ENCODE data around the gene EEF2.
A peak's percentile ranks its signal among the peaks of the same experiment; 100 is the strongest.
"Not testable (repeated sequence)": the region's sequence is repeated elsewhere in the genome, so short reads cannot be mapped to it uniquely, and the experiment has no call there.

EEF2 gene

DNA sequence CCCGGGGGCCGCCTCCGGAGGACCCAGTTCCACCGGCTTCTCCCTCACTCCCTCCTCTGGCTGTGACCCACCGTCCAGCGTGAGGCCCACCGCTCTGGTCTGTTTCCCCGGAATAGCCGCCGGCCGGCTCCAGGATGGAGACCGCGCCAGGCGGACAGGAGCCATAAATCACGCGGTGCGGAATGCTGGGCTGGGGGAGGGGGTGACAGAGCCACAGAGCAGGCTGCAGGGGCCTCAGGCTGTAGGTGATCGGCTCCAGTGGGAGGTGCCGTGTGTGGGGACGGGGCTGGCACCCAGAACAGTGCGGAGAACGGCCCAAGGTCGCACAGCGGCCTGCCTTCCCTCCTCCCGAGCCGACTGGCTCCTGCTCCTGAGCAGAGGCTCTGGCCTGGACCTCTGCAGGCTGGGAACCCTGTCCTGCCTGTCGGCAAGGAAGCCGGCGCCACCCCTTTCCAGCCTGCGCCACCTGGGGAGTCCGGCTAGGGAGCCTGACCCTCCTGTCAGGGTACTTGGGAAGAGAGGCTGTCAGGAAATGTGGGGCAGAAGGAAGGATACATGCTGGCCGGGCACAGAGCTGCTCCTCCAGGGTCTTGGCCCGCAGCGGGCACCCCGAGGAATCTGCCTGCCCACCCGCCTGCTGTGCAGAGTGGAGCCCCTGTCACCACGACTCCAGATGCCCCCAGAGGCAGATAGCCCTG, 30.6 kb upstream of the EEF2 start:
- DNase-seq (ENCODE audit: low read depth in 2 of 3, low spot score in 2 of 3) = no peak

DNA sequence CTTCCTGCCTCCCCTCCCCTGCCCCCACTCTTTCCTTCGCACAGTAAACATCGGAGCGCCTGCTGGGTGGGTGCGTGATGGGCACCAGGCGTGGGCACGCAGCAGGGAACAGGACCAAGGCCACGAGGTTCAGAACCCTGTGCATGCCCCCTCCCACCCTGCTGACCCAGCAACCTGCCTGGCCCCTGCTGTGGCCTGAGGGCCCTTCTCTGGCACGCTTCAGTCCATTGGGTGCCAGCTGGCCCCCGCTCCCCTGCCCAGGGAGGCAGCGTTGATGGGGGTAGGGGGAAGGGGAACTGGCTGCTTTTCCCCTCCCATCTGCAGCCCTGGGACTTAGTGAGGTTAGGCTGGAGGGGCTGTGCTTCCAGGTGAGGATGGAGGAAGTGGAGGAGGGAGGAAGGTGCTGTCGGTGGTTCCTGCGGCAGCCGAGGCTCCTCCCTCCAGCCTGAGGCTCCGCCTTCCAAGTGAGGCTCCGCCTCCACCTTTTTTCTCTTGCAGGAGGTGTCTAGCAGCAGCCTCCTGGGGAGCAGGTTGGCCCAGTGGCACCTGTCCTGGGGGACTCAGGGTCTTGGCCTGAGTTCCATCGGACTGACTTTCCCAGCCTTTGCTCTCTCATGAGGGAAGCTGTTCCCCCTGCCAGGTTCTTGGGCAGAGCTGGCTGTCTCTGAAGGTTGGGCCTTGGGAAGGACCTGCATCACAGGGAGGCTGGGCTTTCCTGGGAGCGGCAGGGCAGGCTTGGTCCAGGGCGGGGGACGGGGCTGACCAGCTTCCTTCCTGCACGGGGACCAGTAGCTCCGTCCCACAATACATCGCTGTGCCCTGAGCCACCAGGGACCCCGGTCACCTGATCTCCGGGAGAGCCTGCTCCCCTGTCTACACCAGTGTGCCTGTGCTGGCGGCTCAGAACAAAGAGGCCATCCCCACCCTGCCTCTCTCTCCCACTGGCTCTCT, 29.6 kb upstream of the EEF2 start:
- no peak for DNase-seq (ENCODE audit: low read depth in 2 of 3, low spot score in 2 of 3)

DNA sequence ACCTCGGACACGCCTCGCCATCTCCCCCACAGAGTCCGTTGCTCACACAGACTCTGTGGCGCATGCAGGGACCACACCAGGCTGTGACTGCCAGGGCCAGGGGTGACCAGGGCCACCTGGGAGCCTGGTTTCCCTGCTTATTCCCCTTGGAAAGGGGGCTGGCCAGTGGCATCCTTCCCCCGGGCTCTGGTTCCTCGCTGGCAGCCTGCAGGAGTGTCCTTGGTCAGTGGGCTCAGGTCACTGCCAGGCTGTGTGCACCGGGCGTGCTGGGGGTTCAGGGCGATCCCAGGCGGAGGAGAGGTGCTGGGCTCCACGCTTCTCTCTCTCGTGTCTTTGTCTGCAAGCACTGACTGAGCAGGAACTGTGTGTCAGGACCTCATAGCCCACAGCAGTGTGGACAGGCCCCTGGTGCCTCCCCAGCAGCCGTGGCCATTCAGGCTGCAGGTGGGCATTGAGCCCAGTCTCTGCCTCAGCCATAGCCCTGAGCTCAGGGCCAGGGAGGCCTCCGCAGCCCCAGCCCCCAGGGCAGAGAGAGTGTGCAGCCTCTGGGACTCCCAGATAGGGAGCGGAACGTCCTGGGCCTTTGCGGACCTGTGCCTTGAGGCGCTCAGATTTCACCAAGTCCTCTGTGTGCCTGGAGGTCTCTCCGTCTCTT, 28.8 kb upstream of the EEF2 start:
- no peak for DNase-seq (ENCODE audit: low read depth in 2 of 3, low spot score in 2 of 3)

DNA sequence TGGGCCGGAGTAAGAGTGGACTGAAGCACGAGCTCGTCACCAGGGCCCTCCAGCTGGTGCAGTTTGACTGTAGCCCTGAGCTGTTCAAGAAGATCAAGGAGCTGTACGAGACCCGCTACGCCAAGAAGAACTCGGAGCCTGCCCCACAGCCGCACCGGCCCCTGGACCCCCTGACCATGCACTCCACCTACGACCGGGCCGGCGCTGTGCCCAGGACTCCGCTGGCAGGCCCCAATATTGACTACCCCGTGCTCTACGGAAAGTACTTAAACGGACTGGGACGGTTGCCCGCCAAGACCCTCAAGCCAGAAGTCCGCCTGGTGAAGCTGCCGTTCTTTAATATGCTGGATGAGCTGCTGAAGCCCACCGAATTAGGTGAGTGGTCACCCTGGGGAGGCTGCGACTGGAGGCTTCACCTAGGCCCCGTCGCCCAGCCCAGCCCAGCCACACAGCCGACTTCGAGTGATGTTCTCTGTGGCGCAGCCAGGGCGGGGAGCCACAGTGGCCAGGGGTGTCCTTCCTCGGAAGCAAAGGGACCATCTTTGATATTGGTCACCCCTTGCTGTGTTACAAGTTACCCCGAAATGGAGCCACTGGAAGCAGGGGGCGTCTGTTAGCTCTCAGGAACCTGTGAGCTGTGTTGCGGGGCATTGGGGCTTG, 27.8 kb upstream of the EEF2 start:
- DNase-seq (ENCODE audit: low read depth in 2 of 3, low spot score in 2 of 3) = no peak

DNA sequence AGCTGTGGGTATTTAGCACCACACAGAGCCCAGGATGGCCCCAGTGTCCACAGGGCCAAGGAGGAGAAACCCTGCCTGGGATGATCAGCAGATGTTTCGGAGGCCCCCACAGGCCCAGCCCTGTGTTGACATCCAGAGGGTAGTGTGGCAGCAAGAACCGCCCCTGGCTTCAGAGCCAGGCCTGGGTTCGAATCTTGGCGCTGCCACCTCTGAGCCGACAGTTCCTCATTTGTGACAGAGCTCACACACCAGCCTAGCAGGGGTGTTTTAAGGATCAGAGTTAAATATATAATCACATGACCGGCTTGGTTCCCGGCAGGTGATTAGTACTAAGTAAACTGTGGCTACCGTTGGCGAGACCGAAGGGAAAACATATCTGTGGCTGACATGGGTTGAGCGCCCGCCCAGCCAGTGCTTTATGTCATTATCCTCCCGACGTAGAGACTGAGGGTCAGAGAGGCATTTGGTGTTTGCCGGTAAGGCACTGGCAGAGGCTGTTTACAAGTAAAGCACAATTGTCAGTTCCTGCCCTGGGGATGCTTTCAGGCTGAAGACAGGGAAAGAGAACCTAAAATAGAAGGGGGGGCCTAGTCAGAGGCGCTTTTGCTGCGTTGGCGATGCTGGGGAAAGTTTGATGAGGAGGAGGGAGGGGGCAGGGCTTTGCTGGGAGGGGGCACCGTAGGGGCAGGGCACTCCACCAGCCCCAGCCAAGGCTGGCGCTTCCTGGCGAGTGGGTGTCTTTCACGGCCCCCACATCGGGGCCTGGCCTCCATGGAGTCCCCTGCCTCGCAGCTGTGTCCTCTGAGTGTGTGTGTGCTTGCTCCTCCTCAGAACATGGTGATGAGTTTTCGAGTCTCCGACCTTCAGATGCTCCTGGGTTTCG, 27.1 kb upstream of the EEF2 start:
- DNase-seq (ENCODE audit: low read depth in 2 of 3, low spot score in 2 of 3) = no peak

DNA sequence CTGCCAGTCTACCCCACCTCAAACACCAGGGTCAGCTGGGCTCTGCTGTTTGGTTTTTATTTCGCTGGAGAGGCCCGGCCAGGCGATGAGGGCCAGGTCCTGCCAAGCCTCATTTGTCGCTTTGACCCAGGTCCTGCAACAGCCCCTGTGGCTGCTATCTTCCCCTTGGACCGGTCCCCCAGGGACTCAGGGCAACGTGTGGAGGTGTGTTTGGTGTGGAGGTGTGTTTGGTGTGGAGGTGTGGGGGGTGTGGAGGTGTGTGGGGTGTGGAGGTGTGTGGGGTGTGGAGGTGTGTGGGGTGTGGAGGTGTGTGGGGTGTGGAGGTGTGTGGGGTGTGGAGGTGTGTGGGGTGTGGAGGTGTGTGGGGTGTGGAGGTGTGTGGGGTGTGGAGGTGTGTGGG, 26.2 kb upstream of the EEF2 start:
- DNase-seq (ENCODE audit: low read depth in 2 of 3, low spot score in 2 of 3) = not testable (repeated sequence)

DNA sequence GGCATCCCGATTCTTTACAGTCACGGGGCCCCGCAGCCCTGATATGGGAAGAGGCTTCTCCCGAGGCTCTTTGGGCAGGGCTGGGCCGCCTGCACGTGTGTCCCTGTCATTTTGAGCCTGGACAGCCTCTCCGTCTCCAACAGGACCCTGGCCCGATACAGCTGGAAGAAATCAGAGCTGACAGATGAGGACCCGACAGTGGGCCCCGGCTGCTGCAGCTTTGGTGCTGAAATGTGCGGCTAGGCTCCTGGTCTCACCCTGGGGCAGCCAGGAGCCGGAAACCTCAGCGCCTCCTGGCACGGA, 25.5 kb upstream of the EEF2 start:
- no peak for DNase-seq (ENCODE audit: low read depth in 2 of 3, low spot score in 2 of 3)

DNA sequence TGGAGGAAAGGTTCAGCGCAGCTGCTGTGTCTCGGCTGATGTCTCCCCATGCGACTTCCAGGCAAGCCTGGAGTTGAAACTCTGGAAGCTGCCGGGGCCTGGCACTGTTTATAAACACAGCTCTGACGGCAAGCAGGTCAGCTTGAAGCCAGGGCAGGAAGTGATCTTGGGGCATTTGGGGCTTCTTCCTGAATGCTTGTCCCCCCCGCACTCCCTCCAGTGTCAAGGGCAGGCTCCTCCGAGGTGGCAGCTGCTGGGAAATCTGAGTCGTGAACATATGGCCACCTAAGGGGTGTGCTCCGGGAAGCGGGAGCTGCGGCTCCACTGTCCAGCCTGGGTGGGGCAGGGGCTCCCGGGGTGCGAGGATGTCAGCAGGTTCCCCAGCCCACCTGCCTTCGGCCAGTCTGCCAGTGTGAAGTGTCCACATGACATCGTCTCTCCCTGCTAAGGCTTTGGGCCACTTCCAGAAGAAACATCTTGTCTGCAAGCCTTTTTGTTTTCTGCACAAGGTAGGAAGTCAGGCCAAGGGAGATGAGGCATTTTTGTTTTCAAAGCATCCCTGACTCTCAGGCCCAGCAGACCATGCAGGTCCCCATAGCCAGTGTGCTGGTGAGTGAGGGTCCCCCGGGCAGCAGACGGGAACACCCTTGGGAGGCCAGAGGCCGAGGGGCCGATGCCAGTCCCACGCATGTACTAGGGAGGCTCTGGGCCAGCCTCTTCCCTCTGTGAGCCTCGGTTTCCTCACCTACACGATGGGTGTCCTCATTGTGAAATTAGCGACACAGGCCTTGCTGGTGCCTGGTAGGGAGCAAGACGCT, 24.9 kb upstream of the EEF2 start:
- DNase-seq (ENCODE audit: low read depth in 2 of 3, low spot score in 2 of 3) = no peak

DNA sequence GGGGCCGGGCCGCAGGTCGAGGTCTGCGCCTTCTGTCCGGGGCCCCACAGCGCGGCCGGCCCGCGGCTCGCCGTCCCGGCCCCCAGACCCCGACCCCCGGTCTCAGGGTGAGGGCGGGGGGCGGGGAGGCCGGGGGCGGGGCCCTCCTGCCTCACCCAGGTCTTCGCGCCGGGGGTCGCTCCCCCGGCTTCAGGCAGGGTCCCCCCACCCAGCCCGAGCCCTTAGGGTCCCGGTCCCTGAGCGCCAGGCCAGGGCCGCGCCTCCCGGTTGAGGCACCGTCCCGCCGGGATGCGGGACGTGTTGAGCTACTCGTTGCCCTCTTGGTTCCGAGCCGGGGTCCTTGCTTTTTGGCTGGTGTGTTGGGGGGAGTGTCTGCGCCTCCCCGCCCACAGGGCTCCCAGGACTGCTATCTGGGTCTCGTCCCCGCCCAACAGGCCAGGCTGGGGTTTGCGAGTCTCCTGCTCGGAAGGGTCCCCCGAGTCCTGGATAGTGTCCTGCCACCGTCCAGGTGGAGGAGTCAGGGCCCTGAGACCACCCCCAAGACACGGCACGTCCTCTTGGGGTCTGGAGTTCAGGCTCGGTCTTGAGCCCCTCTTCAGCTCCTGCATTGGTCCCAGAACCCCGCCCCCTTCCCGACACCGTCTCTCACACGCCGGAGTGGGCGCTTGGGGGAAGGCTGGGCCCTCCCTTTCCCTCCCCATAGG, 22.7 kb upstream of the EEF2 start:
- DNase-seq (ENCODE audit: low read depth in 2 of 3, low spot score in 2 of 3) = no peak

DNA sequence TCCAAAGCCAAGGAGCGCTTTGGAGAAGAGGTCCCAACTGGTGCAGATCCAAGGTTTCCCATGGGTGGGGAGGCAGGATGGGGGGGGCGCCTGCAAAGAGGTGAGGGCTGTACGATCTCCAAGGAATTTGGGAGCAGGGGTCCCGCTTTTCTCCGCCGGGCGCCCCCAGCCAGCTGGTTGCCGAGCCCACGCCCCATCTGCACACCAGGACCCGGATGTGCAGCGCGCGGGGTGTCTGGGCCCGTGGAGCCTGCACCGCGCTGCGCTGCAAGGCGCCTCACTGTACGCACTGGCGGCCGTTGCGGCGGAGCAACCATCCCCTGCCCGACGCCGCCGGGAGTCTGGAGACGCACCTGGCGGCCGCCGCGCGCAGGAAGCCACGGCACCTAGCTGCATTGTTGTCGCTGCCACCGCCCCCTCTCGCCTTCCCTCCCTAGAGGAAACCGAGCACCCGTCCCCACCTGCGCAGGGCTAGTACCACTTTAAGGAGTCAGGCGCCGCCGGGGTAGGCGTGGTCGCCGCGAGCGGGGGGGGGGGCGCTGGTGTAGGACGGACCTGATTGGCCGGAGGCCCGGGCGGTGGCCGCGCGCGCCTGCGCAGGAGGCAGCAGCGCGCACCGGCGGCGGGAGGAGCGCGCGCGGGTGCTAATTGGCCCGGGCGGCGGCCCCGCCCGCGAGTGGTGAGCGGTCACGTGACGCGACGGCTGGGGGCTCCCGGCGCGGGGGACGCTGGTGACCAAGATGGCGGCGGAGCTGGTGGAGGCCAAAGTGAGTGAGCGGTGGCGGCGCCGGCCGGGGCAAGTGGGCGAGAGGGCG, 22.0 kb upstream of the EEF2 start, which contains the start of gene PIAS4:
Gene PIAS4, plus strand, starts transcription at position 716 of the 815 bp plus-strand sequence. Its CDS starts 25 bp downstream, at position 741.
- peak; percentile 88 to 96 (median 95) for DNase-seq (ENCODE audit: low read depth in 2 of 3, low spot score in 2 of 3)

DNA sequence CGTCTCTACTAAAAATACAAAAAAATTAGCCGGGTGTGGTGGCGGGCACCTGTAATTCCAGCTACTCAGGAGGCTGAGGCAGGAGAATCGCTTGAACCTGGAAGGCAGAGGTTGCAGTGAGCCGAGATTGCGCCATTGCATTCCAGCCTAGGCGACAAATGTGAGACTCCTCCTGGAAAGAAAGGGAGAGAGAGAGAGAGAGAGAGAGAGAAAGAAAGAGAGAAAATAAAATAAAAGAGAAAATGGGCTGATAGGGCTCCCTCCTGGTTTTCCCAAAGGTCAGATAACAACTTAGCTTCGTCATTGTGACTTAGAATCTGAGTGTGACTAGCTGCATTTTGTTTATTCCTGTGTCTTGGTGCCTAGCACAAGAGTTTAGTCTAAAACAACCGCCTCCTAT, 20.2 kb upstream of the EEF2 start:
- not testable (repeated sequence) for DNase-seq (ENCODE audit: low read depth in 2 of 3, low spot score in 2 of 3)

DNA sequence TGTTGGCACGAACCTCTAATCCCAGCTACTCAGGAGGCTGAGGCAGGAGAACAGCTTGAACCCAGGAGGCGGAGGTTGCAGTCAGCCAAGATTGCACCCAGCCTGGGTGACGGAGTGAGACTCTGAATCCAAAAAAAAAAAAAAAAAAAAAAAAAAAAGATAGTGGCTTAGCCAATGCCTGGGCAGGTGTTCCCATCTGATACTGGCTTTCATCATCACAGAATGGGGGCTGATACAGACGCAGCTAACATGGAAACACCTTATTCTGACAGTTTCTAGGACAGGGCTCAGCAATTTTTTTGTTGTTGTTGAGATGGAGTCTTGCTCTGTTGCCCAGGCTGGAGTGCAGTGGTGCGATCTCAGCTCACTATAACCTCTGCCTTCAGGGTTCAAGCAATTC, 15.5 kb upstream of the EEF2 start:
- not testable (repeated sequence) for DNase-seq (ENCODE audit: low read depth in 2 of 3, low spot score in 2 of 3)

DNA sequence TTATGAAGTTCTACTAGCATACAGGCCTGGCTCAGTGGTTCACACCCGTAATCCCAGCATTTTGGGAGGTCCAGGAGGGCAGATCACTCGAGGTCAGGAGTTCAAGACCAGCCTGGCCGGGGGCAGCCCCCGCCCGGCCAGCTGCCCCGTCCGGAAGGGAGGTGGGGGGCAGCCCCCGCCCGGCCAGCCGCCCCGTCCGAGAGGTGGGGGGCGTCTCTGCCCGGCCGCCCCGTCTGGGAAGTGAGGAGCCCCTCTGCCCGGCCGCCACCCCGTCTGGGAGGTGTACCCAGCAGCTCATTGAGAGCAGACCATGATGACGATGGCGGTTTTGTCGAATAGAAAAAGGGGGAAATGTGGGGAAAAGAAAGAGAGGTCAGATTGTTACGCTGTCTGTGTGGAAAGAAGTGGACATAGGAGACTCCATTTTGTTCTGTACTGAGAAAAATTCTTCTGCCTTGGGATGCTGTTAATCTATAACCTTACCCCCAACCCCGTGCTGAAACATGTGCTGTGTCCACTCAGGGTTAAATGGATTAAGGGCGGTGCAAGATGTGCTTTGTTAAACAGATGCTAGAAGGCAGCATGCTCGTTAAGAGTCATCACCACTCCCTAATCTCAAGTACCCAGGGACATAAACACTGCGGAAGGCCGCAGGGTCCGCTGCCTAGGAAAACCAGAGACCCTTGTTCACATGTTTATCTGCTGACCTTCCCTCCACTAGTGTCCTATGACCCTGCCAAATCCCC, 13.6 kb upstream of the EEF2 start:
- not testable (repeated sequence) for DNase-seq (ENCODE audit: low read depth in 2 of 3, low spot score in 2 of 3)

DNA sequence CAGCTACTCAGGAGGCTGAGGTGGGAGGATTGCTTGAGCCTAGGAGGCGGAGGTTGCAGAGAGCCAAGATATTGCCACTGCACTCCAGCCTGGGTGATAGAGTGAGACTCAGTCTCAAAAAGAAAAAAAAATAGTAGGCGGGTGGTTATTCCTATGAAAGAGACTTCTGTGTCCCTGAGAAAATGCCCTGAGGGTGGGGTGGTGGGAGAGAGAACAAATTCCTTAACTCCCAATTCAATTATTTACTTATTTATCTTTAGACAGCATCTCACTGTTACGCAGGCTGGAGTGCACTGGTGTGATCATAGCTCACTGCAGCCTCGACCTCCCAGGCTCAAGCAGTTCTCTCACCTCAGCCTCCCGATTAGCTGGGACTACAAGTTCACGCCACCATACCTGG, 10.3 kb upstream of the EEF2 start:
- DNase-seq (ENCODE audit: low read depth in 2 of 3, low spot score in 2 of 3) = no peak

DNA sequence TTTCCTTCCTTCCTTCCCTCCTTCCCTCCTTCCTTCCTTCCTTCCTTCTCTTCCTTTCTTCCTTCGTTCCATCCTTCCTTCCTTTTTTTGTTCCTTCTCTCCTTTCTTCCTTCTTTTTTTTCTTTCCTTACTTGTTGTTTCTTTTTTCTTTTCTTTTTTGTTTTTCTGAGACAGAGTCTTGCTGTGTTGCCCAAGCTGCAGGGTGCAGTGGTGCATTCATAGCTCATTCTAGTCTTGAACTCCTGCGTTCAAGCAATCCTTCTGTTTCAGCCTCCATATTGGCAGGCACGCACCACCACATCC, 5.5 kb upstream of the EEF2 start:
- DNase-seq (ENCODE audit: low read depth in 2 of 3, low spot score in 2 of 3) = no peak

DNA sequence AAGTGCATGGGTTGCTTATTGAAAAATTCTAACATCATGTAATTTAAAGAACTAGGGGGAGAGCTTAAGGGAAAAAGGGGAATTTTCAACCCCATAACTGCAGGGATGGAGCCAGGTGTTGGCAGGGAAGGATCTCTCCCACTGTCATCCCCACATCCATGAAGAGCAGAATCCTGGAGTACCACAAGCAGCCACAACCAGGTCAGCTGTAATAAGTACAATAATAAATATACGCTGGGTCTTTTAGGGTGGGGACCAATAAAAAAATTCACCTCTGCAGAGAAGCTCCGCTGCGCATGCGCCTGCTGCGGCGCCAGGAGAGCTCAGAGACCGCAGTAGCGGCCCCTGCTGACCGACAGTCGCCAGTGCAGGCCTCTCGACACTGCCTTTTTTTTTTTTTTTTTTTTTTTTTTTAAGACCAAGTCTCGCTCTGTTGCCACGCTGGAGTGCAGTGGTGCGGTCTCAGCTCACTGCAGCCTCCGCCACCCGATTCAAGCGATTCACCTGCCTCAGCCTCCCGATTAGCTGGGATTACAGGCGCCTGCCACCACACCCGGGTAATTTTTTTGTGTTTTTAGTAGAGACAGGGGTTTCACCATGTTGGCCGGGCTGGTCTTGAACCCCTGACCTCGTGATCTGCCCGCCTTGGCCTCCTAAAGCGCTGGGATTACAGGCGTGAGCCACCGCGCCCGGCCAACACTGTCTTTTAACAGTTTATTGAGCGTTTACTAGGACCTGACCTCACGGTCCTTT, 2.5 kb upstream of the EEF2 start:
- DNase-seq (ENCODE audit: low read depth in 2 of 3, low spot score in 2 of 3) = peak in 2 of 3 experiments; percentile 75 to 78
